Body of pancreas (tissue), 4 donors: ENCODE data around the gene ENPP3. TPM values are rescaled to one million over a fixed set of nuclear protein-coding genes. Genes with fewer than 3 reads are reported as not detected.

Experiments used
- ATAC-seq: fragments of 150-250 bp; one replicate; pipeline ENCODE4 v1.9.1; 2016
- DNase-seq, 4 donors: peaks; one replicate each; pipeline ENCODE4 v3.0.0-alpha.2; 2019
- H3K27ac ChIP-seq, 4 donors: fragments of 200-600 bp; sonication (generic); 1 replicate in 3 of 4; 2 replicates in 1 of 4; pipeline versions ENCODE4 v1.5.1 to v1.6.1; 2016 to 2019; ENCODE audit warnings: mild to moderate bottlenecking in 1 of 4, mixed read lengths in 1 of 4, moderate library complexity in 1 of 4
- H3K27me3 ChIP-seq, 2 donors: fragments of 200-600 bp; sonication (generic); one replicate each; pipeline ENCODE4 v1.6.0; 2016; ENCODE audit warnings: mild to moderate bottlenecking in 1 of 2
- H3K36me3 ChIP-seq, 2 donors: fragments of 200-600 bp; sonication (generic); replicated peaks in 1 of 2; 2 replicates each; pipeline ENCODE4 v1.5.1; 2016; ENCODE audit warnings: low read depth in 2 of 2; ENCODE audit not compliant: insufficient read depth in 1 of 2
- H3K4me1 ChIP-seq: fragments of 200-600 bp; sonication (generic); one replicate; pipeline ENCODE4 v1.6.0; 2016
- H3K4me3 ChIP-seq, 2 donors: fragments of 200-600 bp; sonication (generic); 1 replicate in 1 of 2; 2 replicates in 1 of 2; pipeline ENCODE4 v1.5.1; 2016 to 2019
- H3K9me3 ChIP-seq, 3 donors: fragments of 200-600 bp; sonication (generic); 1 replicate in 2 of 3; 2 replicates in 1 of 3; pipeline ENCODE4 v1.5.1; 2016
- CTCF ChIP-seq, 7 experiments: fragments of 450-650 bp in 4 of 7; fragments of 200-600 bp in 3 of 7; sonication (generic) in 3 of 7; IDR thresholded peaks; one replicate each; pipeline ENCODE4 v1.5.1; 2016 to 2019; ENCODE audit warnings: antibody characterized with exemption in 7 of 7
- POLR2A ChIP-seq, 3 donors: fragments of 450-650 bp; IDR thresholded peaks; one replicate each; pipeline ENCODE4 v1.6.1; 2016; ENCODE audit warnings: antibody characterized with exemption in 3 of 3, mild to moderate bottlenecking in 2 of 3
- WGBS, 2 donors: methylation state at CpG; one replicate each; pipeline ENCODE4 v1.1.5; 2017; 5-methylcytosine and 5-hydroxymethylcytosine counted together
- intact Hi-C: fragments of 100-400 bp; cut with DNase I; formaldehyde crosslinking; loops from one replicate; pipeline ENCODE4 v1.15.1; 2023
- total RNA-seq, 2 donors: library from RNA; depleted of rRNA; stranded (reverse); fragments of >200 nt; gene quantifications; one replicate each; pipeline ENCODE4 v1.1.0, GENCODE V29; 2016

ENPP3 gene
- total RNA-seq, 2 donors from 2014 or later: 0.26 TPM; not detected in 1

DNA sequence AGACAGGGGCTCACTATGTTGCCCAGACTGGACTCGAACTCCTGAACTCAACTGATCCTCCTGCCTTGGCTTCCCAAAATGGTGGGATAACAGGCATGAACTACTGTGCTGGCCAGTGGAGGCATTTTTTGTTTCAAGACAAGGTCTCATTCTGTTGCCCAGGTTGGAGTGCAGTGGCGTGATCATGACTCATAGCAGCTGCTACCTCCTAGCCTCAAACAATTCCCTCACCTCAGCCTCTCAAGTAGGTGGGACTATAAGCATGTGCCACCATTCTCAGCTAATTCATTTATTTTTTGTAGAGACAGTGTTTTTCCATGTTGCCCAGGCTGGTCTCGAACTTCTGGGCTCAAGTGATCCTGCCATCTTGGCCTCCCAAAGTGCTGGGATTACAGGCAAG, 17.2 kb downstream of the ENPP3 start:
- 89 to 98% methylated on average over 3 of the region's 3 CpGs for WGBS, 2 donors
- Histone ChIP-seq H3K36me3 (no peaks in the 10 kb centered on the region), H3K9me3 (no peaks in the 10 kb centered on the region), H3K4me3 (no peak overlapping the region), H3K4me1 (peaks cover 17% of the 10 kb centered on the region), H3K27me3 (no peaks in the 10 kb centered on the region), H3K27ac (no peak overlapping the region)
- DNase-seq (no peak), ATAC-seq (no peak)
- TF ChIP-seq POLR2A (IDR thresholded peaks at IDR 0.05) (no peak), CTCF (IDR thresholded peaks at IDR 0.05) (no peak)
- intact Hi-C loops: no loop called here

GRCh38 chr6:131655387-131655786, 18.3 kb downstream of the ENPP3 start:
- Histone ChIP-seq H3K4me1 (peaks cover 17% of the 10 kb centered on the region), H3K9me3 (no peaks in the 10 kb centered on the region), H3K27ac (no peak overlapping the region), H3K4me3 (no peak overlapping the region), H3K27me3 (no peaks in the 10 kb centered on the region), H3K36me3 (no peaks in the 10 kb centered on the region)
- no peak for ATAC-seq
- intact Hi-C loops: no loop called here
- no peak for TF ChIP-seq POLR2A (IDR thresholded peaks at IDR 0.05)
- TF ChIP-seq CTCF (IDR thresholded peaks at IDR 0.05): no peak
- 77 to 85% methylated on average over 3 of the region's 3 CpGs for WGBS, 2 donors
- DNase-seq: no peak

DNA sequence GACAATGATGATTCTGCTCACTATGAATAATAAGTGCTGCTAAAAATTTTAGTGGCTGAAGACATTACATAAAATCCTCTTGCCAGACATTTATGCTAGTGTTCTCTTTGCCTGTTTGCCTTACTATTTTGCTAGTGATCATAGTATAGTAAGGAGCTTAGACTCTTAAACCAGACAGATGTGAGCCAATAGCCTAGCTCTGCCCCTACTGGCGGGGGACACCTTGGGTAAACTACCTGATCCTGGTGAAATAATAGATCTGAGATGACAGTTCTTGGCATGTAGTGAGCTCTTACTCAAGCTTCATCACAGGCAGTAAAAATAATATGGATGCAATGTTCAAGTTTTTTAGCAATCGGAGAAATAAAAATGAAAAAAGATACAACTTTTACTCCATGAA, 18.8 kb downstream of the ENPP3 start:
- Histone ChIP-seq H3K27me3 (no peaks in the 10 kb centered on the region), H3K27ac (no peak overlapping the region), H3K36me3 (no peaks in the 10 kb centered on the region), H3K9me3 (no peaks in the 10 kb centered on the region), H3K4me3 (no peak overlapping the region), H3K4me1 (peaks cover 16% of the 10 kb centered on the region)
- DNase-seq: no peak
- intact Hi-C loops: no loop called here
- no peak for ATAC-seq
- TF ChIP-seq CTCF (IDR thresholded peaks at IDR 0.05) (no peak), POLR2A (IDR thresholded peaks at IDR 0.05) (no peak)
- WGBS, 2 donors: 91 to 92% methylated on average over 2 of the region's 2 CpGs

GRCh38 chr6:131656667-131657066, 19.6 kb downstream of the ENPP3 start:
- H3K4me1 ChIP-seq: peaks cover 9% of the 10 kb centered on the region
- no peak overlapping the region for H3K27ac ChIP-seq
- H3K36me3 ChIP-seq: no peaks in the 10 kb centered on the region
- H3K27me3 ChIP-seq: no peaks in the 10 kb centered on the region
- TF ChIP-seq CTCF (IDR thresholded peaks at IDR 0.05) (no peak), POLR2A (IDR thresholded peaks at IDR 0.05) (no peak)
- 83 to 85% methylated on average over 3 of the region's 3 CpGs for WGBS, 2 donors
- no peaks in the 10 kb centered on the region for H3K9me3 ChIP-seq
- DNase-seq (no peak), ATAC-seq (no peak)
- H3K4me3 ChIP-seq: no peak overlapping the region
- intact Hi-C loops: no loop called here

DNA sequence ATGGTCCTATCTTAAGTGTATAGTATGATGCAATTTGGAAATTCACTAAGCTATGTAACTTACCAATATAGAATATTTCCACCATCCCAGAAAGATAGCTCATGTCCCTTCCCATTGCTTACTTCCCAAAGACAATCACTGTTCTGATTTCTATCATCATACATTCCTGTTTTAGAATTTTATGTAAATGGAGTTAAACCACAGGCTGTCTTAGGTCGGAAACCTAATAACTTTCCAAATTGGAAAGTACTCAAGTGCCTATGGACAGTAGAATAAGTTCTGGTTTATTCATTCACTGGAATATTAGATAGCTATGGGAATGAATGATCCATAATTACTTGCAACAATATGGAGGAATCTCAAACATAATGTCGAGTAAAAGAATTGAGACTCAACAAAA, 20.1 kb downstream of the ENPP3 start:
- Histone ChIP-seq H3K36me3 (no peaks in the 10 kb centered on the region), H3K9me3 (no peaks in the 10 kb centered on the region), H3K27me3 (no peaks in the 10 kb centered on the region), H3K4me3 (no peak overlapping the region), H3K27ac (no peak overlapping the region), H3K4me1 (peaks cover 3% of the 10 kb centered on the region)
- DNase-seq (no peak), ATAC-seq (no peak)
- TF ChIP-seq CTCF (IDR thresholded peaks at IDR 0.05) (no peak), POLR2A (IDR thresholded peaks at IDR 0.05) (no peak)
- WGBS, 2 donors: 71 to 79% methylated on average over 2 of the region's 2 CpGs
- intact Hi-C loops: no loop called here
